GM23248 (cell line): ENCODE data around the gene TUFT1. TPM values are rescaled to one million over a fixed set of nuclear protein-coding genes. Genes with fewer than 3 reads are reported as not detected.

ENCODE experiments used
- DNase-seq: peaks from one replicate; pipeline ENCODE4 v3.0.0-alpha.2; 2015
- H2AFZ ChIP-seq: fragments of 200-600 bp; sonication (generic); 2 replicates; pipeline ENCODE4 v1.6.1; 2016; ENCODE audit warnings: antibody characterized with exemption
- H3F3A ChIP-seq: fragments of 200-600 bp; sonication (generic); 2 replicates; pipeline ENCODE4 v1.6.1; 2016; ENCODE audit warnings: mild to moderate bottlenecking, antibody characterized with exemption, mixed run types; ENCODE audit not compliant: insufficient read depth
- H3K27ac ChIP-seq: fragments of 200-600 bp; sonication (generic); 2 replicates; pipeline ENCODE4 v1.5.1; 2016; ENCODE audit warnings: mild to moderate bottlenecking
- H3K27me3 ChIP-seq: fragments of 200-600 bp; sonication (generic); replicated peaks from 2 replicates; pipeline ENCODE4 v1.6.1; 2016; ENCODE audit warnings: mild to moderate bottlenecking; ENCODE audit not compliant: insufficient read depth
- H3K36me3 ChIP-seq: fragments of 200-600 bp; sonication (generic); 2 replicates; pipeline ENCODE4 v1.6.1; 2016; ENCODE audit warnings: low read depth, mild to moderate bottlenecking
- H3K4me1 ChIP-seq: fragments of 200-600 bp; sonication (generic); 2 replicates; pipeline ENCODE4 v1.6.1; 2016; ENCODE audit warnings: mild to moderate bottlenecking; ENCODE audit not compliant: insufficient read depth
- H3K4me2 ChIP-seq: fragments of 200-600 bp; sonication (generic); one replicate; pipeline ENCODE4 v1.6.1; 2016; ENCODE audit warnings: mild to moderate bottlenecking; ENCODE audit not compliant: unreplicated experiment
- H3K4me3 ChIP-seq: fragments of 200-600 bp; sonication (generic); 2 replicates; pipeline ENCODE4 v1.5.1; 2016; ENCODE audit warnings: mild to moderate bottlenecking
- H3K79me2 ChIP-seq: fragments of 200-600 bp; sonication (generic); 2 replicates; pipeline ENCODE4 v1.6.1; 2016; ENCODE audit warnings: mild to moderate bottlenecking; ENCODE audit not compliant: insufficient read depth
- H3K9ac ChIP-seq: fragments of 200-600 bp; sonication (generic); 2 replicates; pipeline ENCODE4 v1.6.1; 2016; ENCODE audit warnings: mild to moderate bottlenecking
- H3K9me2 ChIP-seq: fragments of 200-600 bp; sonication (generic); 2 replicates; pipeline ENCODE4 v1.6.1; 2016; ENCODE audit warnings: mixed run types, mild to moderate bottlenecking, moderate library complexity; ENCODE audit not compliant: insufficient read depth
- H3K9me3 ChIP-seq: fragments of 200-600 bp; sonication (generic); one replicate; pipeline ENCODE4 v1.6.1; 2017; ENCODE audit warnings: low read depth
- H4K20me1 ChIP-seq: fragments of 200-600 bp; sonication (generic); 2 replicates; pipeline ENCODE4 v1.6.0; 2016; ENCODE audit not compliant: insufficient read depth
- EZH2 ChIP-seq: fragments of 200-600 bp; sonication (generic); IDR thresholded peaks from 2 replicates; pipeline ENCODE4 v1.6.1; 2018; ENCODE audit warnings: antibody characterized with exemption, mild to moderate bottlenecking; ENCODE audit not compliant: insufficient read depth, poor library complexity, severe bottlenecking
- EZH2phosphoT487 ChIP-seq: fragments of 200-600 bp; sonication (generic); IDR thresholded peaks from 2 replicates; pipeline ENCODE4 v1.6.1; 2018; ENCODE audit warnings: antibody characterized with exemption, moderate library complexity, mild to moderate bottlenecking, low read depth; ENCODE audit not compliant: insufficient read depth
- WGBS, 2 experiments: methylation state at CpG; one replicate each; pipeline ENCODE4 v1.1.6; 2015 to 2017; ENCODE audit warnings: low lambda C conversion rate in 2 of 2, low coverage in 1 of 2; ENCODE audit errors: missing lambda C conversion rate in 2 of 2; 5-methylcytosine and 5-hydroxymethylcytosine counted together
- in situ Hi-C: fragments of 300-500 bp; cut with MboI; formaldehyde crosslinking; loops from 2 replicates; pipeline ENCODE4 v1.15.0; 2020
- polyA plus RNA-seq: library from polyadenylated mRNA; unstranded; fragments of >200 nt; fragmentation: Nextera tagmentation; extraction: Ambion mirVana; gene quantifications from 2 replicates; pipeline ENCODE4 v1.2.1, GENCODE V29; 2016
- total RNA-seq: library from RNA; depleted of rRNA; stranded (reverse); fragments of >200 nt; shearing (Covaris generic); gene quantifications from 2 replicates; pipeline ENCODE4 v1.2.3, GENCODE V29; 2014; rRNA removed

Gene TUFT1, protein sequence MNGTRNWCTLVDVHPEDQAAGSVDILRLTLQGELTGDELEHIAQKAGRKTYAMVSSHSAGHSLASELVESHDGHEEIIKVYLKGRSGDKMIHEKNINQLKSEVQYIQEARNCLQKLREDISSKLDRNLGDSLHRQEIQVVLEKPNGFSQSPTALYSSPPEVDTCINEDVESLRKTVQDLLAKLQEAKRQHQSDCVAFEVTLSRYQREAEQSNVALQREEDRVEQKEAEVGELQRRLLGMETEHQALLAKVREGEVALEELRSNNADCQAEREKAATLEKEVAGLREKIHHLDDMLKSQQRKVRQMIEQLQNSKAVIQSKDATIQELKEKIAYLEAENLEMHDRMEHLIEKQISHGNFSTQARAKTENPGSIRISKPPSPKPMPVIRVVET
- total RNA-seq (11.5 and 20.3 TPM in 2 replicates), polyA plus RNA-seq (19.2 and 20.5 TPM in 2 replicates)

DNA sequence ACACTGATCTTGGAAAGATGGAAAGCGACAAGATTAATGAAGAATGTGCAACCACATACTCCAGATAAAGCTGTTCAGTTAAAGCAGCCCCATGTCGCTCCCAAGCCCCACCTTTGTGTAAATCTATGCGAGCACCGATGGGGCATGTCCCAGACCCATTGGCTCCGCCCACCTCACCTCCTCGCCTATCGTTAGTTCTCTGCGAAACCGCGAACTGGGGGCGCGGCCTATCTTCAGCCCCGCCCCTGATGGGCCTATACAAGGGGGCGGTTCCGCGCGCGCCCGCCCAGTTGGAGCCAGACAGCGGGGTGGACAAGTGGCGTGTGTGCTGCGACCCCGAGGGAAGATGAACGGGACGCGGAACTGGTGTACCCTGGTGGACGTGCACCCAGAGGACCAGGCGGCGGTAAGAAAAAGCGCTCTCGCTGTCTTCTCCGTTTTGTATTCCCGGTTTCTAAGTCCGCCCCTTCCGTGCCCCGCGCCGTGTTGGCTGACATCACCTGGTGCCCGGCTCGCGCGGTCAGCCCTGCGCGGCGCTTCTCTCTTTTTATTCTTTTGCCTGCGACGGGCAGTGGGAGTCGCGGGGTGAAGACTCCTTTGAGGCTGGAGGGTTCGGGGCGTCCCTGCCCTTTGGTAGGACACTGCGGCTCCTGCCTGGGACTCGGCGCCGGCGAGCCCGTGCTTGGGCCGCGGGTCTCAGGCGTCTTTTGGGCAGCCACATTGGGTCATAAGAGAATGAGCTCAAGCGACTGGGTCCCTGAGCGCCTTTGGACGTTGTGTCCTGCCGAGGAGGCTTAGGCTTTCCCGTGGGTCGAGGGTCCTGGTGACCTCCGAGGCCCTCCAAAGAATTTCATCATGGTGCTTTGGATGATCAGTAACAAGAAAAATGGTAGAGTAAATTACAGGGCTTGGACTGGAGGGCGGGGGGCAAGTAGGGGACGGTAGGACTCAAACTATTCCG lies at the start of gene TUFT1:
TSS of gene TUFT1 (plus strand) at position 289 of the 961 bp plus-strand sequence. CDS start at position 347, 58 bp downstream.
- peaks cover 29% of the 10 kb centered on the region for H3K79me2 ChIP-seq
- 3 to 6% methylated on average over 62 to 70 of the region's 70 CpGs for WGBS, 2 experiments
- peaks cover 27% of the 10 kb centered on the region for H3F3A ChIP-seq
- peak within 1 kb of the TSS; percentile 87 for H3K4me3 ChIP-seq
- in situ Hi-C loops: no loop called here
- peak within 1 kb of the TSS; percentile 37; the same call in 1 of the 2 replicates for H3K27ac ChIP-seq
- H3K9me3 ChIP-seq: no peaks in the 10 kb centered on the region
- H4K20me1 ChIP-seq: no peaks in the 10 kb centered on the region
- peak within 1 kb of the TSS; percentile 76 for H3K9ac ChIP-seq
- H3K27me3 ChIP-seq: no peaks in the 10 kb centered on the region
- no peaks in the 10 kb centered on the region for H3K9me2 ChIP-seq
- TF ChIP-seq EZH2: no peak
- TF ChIP-seq EZH2phosphoT487: no peak
- H2AFZ ChIP-seq: peak within 1 kb of the TSS; percentile 70
- H3K4me2 ChIP-seq: peak within 1 kb of the TSS; percentile 91
- no peaks in the 10 kb centered on the region for H3K36me3 ChIP-seq
- peak; percentile 96 for DNase-seq
- H3K4me1 ChIP-seq: peaks cover 61% of the 10 kb centered on the region

DNA sequence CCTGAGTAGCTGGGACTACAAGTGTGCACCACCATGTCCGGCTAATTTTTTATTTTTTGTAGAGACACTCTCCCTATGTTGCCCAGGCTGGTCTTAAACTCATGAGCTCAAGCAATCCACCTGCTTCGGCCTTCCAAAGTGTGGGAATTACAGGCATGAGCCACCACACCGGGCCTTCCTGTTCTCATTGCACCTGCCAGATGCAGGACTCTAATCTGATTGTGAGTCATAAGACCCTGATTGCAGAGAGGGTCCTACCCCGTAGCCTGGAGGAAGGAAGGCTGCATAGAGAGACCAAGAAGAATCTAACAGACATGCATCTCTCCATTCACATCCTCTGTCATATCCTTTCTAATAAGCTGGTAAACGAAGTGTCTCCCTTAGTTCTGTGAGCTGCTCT lies 48.5 kb upstream of the TUFT1 start:
- Histone ChIP-seq H3K79me2 (no peaks in the 10 kb centered on the region), H3K9ac (no peak overlapping the region), H3K4me3 (no peak overlapping the region), H3K4me1 (peaks cover 10% of the 10 kb centered on the region), H2AFZ (no peak overlapping the region), H3K4me2 (no peak overlapping the region), H3K36me3 (no peaks in the 10 kb centered on the region), H3K9me2 (no peaks in the 10 kb centered on the region), H3K9me3 (no peaks in the 10 kb centered on the region), H3K27ac (no peak overlapping the region), H3K27me3 (peaks cover 36% of the 10 kb centered on the region), H4K20me1 (no peaks in the 10 kb centered on the region), H3F3A (0 out of 2 replicates have a peak, but pooled peaks cover 8% of the 10 kb centered on the region)
- in situ Hi-C loops: no loop called here
- no peak for TF ChIP-seq EZH2
- TF ChIP-seq EZH2phosphoT487: no peak
- no peak for DNase-seq
- 89 to 90% methylated on average over 5 of the region's 5 CpGs for WGBS, 2 experiments

DNA sequence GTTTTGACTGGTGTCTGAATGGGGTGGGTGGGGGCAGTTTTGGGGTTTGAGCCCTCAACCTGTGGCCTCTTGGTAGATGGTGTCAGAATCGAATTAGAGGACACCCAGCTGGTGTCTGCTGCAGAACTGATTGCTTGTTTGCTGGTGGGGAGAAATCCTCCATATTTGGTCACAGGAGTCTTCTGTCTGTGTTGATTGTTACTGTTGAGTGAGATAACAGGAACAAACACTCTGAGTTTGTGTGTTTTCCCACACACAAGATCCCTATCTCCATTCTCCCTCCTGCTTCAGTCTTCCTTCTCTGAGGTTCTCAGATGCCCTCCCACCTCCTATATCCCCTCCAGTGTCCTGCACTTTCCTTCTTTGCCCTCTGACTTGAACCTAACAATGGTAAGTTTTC lies 48.0 kb upstream of the TUFT1 start:
- no peaks in the 10 kb centered on the region for H3K79me2 ChIP-seq
- TF ChIP-seq EZH2: no peak
- TF ChIP-seq EZH2phosphoT487: no peak
- no peak for DNase-seq
- no peak overlapping the region for H3K27ac ChIP-seq
- peaks cover 10% of the 10 kb centered on the region for H3K4me1 ChIP-seq
- H3K9me2 ChIP-seq: no peaks in the 10 kb centered on the region
- no peak overlapping the region for H3K9ac ChIP-seq
- 75 to 95% methylated on average over 1 of the region's 1 CpG for WGBS, 2 experiments
- no peak overlapping the region for H3K4me2 ChIP-seq
- H3K27me3 ChIP-seq: peaks cover 36% of the 10 kb centered on the region
- H2AFZ ChIP-seq: no peak overlapping the region
- H3K36me3 ChIP-seq: no peaks in the 10 kb centered on the region
- no peaks in the 10 kb centered on the region for H3K9me3 ChIP-seq
- H3F3A ChIP-seq: 0 out of 2 replicates have a peak, but pooled peaks cover 8% of the 10 kb centered on the region
- no peaks in the 10 kb centered on the region for H4K20me1 ChIP-seq
- in situ Hi-C loops: no loop called here
- no peak overlapping the region for H3K4me3 ChIP-seq

DNA sequence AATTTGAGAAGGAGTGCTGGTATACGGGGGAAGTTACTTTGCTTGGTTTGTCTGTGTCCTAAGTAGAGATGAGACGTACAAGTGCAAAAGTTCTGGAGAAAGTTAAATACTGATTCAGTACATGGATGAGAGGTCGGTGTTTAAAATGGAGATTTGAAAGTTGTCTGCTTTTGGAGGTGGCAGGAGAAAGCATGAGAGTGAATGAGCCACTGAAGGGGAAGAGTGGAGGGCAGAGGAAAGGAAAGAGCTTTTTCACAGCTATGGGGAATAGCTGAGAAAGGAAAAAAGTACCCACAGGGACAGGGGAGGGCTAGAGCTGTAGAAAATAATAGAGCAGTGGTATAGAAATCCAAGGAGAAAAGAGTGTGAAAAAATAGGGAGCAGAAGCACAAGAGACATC lies 47.1 kb upstream of the TUFT1 start:
- no peaks in the 10 kb centered on the region for H3K9me3 ChIP-seq

More for the DNA sequence above, 47.1 kb upstream of the TUFT1 start:
- Histone ChIP-seq H3K27me3 (peaks cover 33% of the 10 kb centered on the region), H3F3A (0 out of 2 replicates have a peak, but pooled peaks cover 8% of the 10 kb centered on the region), H3K9me2 (no peaks in the 10 kb centered on the region), H3K4me1 (peaks cover 10% of the 10 kb centered on the region), H3K27ac (no peak overlapping the region), H3K79me2 (no peaks in the 10 kb centered on the region), H4K20me1 (no peaks in the 10 kb centered on the region), H2AFZ (no peak overlapping the region), H3K4me3 (no peak overlapping the region), H3K9ac (no peak overlapping the region), H3K4me2 (no peak overlapping the region), H3K36me3 (no peaks in the 10 kb centered on the region)
- WGBS, 2 experiments: 89 to 91% methylated on average over 3 of the region's 3 CpGs
- no peak for TF ChIP-seq EZH2phosphoT487
- TF ChIP-seq EZH2: no peak
- in situ Hi-C loops: no loop called here
- no peak for DNase-seq
